LNCAP (cell line): ENCODE data around the gene TMEM131L.

Experiments
- CTCF ChIP-seq: fragments of 450-650 bp; IDR thresholded peaks from 2 replicates; pipeline ENCODE4 v1.5.1; 2017; ENCODE audit warnings: mild to moderate bottlenecking

TMEM131L gene

GRCh38 chr4:153535772-153536513 is 69.8 kb downstream of the TMEM131L start:
- no peak; the same call in 1 of the 2 replicates for TF ChIP-seq CTCF

GRCh38 chr4:153537493-153537960 is 71.4 kb downstream of the TMEM131L start:
- TF ChIP-seq CTCF, result no peak

GRCh38 chr4:153538487-153539357 is 72.6 kb downstream of the TMEM131L start:
- no peak for TF ChIP-seq CTCF

GRCh38 chr4:153539422-153539821 is 73.3 kb downstream of the TMEM131L start:
- TF ChIP-seq CTCF, result no peak

GRCh38 chr4:153541456-153542096 is 75.4 kb downstream of the TMEM131L start:
- TF ChIP-seq CTCF, result no peak

- TF ChIP-seq CTCF, result no peak
Measured at GRCh38 chr4:153542131-153542530, 76.0 kb downstream of the TMEM131L start.

- no peak for TF ChIP-seq CTCF
Measured at GRCh38 chr4:153542834-153543233, 76.7 kb downstream of the TMEM131L start.
